RKO (cell line): Measurements from ENCODE around the gene DEFB126.
A peak's percentile ranks its signal among the peaks of the same experiment; 100 is the strongest.
"Not testable (repeated sequence)": the region's sequence is repeated elsewhere in the genome, so short reads cannot be mapped to it uniquely, and the experiment has no call there.

ENCODE experiments used
- DNase-seq: peaks from one replicate; pipeline ENCODE4 v3.0.0-alpha.2; 2016; ENCODE audit warnings: low spot score

The DEFB126 gene, protein sequence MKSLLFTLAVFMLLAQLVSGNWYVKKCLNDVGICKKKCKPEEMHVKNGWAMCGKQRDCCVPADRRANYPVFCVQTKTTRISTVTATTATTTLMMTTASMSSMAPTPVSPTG

DNA sequence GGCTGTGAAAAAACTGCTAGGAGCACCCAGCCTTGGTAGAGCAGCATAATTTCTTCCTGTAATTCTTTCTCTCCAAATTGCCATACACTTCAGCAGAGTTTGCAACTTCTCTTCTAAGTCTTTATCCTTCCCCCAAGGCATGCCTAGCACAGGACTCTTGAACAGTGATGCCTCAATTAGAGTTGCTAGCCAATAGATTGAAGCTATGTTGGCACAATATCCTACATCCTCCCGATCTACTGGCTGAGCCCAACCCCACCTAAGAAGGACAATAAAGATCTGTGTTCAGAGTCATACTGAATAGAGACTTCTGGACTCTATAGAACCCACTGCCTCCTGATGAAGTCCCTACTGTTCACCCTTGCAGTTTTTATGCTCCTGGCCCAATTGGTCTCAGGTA, at the start of gene DEFB126:
Gene DEFB126, plus strand, starts transcription at position 301 of the 400 bp plus-strand sequence. Its CDS starts 39 bp downstream, at position 340.
- DNase-seq = no peak

DNA sequence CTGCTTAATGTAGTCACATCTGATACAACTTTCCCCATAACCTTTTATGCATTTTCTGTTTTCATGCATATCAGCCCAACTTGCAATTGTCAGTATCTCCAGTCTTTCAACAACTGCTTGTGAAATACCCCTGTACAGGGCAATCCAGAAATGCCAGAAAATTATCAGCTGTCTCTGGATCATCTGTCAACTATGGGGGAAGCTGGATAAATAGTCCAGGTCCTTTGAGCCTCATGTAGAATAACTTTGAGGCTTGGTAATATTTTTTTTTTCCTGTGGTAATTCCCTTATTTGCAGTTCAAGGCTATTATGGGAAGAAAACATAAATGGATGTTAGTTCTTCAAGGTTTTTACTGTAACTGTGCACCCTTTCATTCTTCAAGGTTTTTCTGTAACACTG, 48.7 kb upstream of the DEFB126 start:
- DNase-seq = no peak

DNA sequence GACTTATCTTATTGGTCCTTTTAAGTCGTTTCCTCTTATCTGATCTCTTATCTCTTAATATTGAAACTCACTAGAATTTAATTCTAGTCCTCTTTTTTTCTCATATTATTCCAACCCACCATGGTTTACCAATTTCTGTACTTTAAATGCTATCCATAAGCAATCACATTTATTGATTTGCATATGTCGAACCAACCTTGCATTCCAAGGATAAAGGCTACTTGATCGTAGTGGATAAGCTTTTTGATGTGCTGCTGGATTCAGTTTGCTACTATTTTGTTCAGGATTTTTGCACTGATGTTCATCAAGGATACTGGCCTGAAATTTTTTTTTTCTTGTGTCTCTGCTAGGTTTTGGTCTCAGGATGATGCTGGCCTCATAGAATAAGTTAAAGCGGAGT, 47.2 kb upstream of the DEFB126 start:
- DNase-seq = no peak

DNA sequence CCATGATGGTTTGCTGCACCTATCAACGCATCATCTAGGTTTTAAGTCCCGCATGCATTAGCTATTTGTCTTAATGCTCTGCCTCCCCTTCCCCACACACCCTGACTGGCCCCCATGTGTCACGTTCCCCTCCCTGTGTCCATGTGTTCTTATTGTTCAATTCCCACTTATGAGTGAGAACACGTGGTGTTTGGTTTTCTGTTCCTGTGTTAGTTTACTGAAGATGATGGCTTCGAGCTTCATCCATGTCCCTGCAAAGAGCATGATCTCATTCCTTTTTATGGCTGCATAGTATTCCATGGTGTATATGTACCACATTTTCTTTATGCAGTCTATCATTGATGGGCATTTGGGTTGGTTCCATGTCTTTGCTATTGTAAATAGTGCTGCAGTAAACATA, 44.7 kb upstream of the DEFB126 start:
- not testable (repeated sequence) for DNase-seq

DNA sequence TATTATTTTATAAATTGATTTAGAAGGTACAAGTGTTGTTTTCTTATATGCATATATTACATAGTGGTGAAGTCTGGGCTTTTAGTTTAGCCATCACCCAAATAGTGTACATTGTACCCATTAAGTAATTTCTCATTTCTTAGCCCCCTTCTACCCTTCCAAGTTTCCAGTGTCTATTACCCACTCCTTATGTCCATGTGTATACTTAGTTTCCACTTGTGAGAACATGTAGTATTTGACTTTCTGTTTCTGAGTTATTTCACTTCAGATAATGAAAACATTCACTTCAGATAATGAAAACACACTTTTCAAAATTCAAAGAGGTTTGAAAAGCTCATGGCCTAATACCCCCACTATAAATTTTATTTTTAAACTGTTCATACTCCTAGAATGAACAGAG, 40.4 kb upstream of the DEFB126 start:
- DNase-seq = no peak

DNA sequence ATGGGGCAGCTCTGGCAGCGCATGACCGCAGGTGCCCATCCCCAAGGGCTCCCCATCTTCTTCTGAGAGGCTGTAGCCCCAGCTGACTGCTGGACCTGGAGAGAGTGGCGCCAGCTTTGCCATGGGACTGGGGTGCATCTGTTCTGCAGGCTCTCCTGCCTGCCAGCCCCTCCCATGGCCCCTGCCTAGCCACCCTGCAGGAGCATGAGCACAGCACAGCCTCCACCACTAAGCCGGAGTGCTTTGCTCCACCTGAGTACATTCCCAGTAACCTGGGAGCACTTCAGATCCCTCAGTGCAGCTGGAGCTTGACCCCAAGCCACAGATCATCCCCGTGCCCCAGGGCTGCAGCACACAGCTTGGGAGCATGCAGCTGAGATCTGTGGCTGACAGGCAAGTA, 38.9 kb upstream of the DEFB126 start:
- no peak for DNase-seq

DNA sequence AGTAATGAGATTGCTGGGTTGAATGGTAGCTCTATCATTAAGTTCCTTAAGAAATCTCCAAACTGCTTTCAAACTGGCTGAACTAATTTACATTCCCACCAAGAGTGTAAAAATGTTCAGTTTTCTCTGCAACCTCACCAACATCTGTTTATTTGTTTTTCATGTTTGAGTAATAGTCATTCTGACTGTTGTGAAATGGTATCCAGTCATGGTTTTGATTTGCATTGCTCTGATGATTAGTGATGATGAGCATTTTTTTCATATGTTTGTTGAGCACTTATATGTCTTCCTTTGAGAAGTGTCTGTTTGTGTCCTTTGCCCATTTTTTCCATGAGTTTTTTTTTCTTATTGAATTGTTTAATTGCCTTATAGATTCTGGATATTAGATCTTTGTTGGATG, 30.0 kb upstream of the DEFB126 start:
- DNase-seq = no peak

DNA sequence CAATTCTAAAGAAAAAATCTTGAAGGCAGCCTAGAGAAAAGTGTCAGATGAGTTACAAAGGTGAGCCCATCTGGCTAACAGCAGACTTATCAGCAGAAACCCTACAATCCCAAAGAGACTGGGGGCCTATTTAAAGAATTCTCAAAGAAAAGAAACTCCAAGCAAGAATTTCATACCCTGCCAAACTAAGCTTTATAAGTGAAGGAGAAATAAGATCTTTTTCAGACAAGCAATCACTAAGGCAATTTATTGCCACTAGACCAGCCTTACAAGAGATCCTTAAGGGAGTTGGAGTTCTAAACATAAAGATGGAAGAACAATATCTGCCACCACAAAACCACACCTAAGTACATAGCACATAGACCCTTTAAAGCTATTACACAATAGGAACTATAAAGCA, 24.9 kb upstream of the DEFB126 start:
- no peak for DNase-seq

DNA sequence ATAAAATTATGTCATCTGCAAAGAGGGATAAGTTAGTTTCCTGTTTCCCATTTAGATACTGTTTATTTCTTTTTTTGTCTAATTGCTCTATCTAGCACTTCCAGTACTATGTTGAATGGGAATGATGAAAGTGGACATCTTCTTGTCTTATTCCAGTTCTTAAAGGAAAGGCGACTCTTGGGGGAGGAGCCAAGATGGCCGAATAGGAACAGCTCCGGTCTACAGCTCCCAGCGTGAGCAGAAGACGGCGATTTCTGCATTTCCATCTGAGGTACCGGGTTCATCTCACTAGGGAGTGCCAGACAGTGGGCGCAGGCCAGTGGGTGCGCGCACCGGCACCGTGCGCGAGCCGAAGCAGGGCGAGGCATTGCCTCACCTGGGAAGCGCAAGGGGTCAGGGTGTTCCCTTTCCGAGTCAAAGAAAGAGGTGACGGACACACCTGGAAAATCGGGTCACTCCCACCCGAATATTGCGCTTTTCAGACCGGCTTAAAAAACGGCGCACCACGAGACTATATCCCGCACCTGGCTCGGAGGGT, 12.5 kb upstream of the DEFB126 start:
- not testable (repeated sequence) for DNase-seq

DNA sequence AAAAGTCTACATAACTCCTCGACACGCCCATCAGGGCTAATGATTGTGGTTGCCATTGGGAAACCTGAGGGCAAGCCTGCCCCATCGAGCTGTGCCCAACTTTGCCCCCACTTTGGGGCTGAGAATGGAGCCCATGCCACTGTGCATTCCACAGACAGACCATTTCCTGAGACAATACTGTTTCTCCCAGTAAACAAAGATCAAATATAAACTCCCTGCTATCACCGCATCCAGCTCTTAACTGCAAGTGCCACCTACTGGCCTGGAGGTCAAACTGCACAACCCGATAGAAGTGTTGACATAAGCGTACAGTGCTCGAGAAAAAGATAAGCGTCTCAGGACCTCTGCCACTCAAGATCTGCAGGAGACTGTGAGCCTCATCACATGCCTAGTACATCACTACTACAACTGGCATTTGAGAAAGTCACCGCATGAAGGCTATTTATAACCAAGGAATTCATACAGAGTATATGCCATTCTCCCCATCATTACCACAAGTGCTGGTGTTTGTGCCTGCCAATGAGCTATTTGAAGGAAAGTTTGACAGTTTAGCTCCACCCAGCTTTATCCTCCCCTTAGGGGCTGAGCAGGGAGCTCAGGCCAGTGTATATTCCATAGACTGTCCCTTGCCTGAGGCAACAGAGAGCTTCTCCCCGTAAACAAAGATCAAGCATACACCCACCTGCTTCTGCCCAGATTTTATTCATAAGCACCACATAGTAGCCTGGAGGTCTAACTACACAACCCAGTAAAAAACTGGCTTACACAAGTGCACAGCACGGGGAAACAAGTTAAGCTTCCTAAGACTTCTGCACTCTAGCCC, 4.5 kb upstream of the DEFB126 start:
- peak; percentile 72 for DNase-seq

DNA sequence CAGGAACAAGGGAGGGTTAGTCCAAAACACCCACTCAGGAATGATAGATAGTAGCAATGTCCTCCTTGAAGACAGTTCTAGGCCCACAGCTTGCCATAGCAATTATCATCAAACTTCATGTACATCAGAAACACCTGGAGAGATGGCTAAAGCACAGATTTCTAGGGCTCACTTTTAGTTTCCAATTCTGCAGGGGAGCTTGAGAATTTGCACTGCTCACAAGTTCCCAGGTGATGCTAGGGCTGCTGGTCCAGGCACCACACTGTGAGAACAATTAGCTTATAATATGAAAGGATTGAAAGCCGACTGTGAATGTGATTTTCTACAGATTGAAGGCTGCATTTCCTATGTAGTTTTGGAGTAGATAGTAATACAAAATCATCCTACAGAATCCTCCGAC, 3.5 kb downstream of the DEFB126 start:
- no peak for DNase-seq

DNA sequence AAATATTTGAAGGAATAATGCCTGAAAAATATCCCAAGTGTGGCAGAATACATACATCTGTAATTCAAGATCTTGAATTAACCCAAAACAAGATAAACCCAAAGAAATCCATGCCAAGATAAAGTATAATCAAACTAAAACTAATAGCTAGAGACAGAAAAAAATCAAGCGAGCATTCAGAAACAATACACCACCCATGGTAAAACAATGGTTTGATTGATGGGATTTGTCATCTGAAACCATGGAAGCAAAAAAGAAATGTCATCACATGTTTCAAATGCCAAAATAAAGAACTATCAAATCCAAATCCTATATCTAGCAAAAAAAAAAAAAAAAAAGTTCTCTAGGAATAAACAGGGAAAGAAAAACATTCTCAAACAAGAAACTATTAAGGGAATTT, 9.7 kb downstream of the DEFB126 start:
- DNase-seq = no peak

DNA sequence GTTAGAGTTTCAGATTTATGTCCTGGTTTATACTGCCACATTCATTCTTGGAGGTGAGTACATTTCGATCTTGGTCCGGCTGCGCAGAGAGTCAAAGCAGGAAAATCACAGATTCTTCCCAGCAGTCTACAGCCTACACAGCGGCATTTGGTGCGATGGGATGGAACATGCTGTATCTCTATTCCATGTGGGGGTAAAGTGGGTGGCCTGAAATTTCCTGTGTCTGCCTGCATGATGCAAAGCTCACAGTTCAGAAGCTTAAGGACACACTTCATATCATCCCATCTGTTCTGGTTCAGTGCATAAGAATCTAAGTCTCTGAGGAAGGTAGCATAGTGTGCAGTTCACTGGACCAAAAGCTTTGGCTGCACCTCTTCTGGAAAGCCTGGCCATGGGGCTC, 14.8 kb downstream of the DEFB126 start, which contains the start of gene DEFB127:
Gene DEFB127, plus strand, starts transcription at position 301 of the 400 bp plus-strand sequence. Its CDS starts 91 bp downstream, at position 392.
- DNase-seq = no peak

DNA sequence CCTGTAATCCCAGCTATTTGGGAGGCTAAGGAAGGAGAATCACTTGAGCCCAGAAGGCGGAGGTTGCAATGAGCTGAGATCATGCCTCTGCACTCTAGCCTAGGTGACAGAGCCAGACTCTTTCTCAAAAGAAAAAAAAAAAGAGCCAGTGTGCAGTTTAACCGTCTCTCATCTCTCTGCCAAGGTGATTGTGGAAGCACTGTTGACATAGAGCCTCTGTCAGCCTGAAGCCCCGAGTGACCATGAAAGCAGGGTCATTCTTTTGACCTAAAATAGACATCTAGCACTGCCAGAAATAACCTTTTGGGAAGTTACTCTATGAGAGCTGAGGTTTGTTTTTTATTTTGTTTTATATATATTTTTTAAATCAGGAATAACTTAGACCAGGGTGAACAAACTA, 22.2 kb downstream of the DEFB126 start:
- DNase-seq = no peak

DNA sequence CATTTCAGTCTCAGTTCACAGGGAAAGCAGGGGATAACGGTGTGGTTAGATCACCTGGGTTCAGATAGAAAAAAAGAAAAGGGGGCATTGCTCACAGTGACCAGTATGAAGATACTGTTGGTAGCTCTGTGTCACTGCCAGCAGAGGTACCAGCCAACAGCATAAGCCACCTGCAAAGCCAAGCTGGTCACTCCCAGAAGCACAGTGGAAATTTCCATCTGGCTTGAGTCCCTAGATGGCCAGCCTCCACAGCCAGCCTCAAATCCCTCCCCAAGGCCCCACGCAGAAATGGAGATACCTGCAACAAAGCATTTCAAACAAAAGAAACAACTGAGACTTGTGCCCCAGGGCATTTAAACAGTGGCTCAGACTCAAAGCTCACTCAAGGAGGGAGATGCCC, 26.5 kb downstream of the DEFB126 start:
- DNase-seq = no peak

DNA sequence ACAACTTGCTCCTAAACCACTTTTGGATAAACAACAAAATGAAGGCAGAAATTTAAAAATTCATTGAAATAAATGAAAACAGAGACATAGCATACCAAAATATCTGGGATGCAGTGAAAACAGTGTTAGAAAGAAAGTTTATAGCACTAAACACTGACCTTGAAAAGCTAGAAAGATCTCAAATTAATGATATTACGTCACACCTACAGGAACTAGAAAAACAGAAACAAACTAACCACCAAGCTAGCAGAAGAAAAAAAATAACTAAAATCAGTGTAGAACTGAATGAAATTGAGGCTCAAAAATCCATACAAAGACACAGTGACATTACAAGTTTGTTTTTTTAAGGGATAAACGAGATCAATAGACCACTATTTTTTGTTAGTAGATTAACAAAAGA, 41.9 kb downstream of the DEFB126 start:
- no peak for DNase-seq

DNA sequence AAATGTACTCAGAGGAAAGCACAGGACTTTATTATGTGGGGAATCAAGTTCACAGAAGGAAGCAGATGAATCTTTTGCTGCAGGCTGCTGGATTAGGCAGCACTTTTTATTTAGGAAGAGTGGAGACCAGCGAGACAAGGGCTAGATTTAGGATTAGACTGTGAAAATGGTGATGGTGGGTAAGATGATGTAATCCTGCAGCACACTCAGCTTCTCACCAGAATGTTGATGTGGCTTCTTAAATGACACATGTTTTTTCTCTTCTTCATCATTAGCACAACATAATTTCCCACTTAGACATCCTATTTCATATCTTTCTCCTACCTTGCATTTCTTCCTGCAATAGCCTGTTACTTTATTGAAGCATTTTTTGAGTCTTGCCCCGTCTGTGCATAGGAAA, 45.3 kb downstream of the DEFB126 start:
- DNase-seq = no peak

DNA sequence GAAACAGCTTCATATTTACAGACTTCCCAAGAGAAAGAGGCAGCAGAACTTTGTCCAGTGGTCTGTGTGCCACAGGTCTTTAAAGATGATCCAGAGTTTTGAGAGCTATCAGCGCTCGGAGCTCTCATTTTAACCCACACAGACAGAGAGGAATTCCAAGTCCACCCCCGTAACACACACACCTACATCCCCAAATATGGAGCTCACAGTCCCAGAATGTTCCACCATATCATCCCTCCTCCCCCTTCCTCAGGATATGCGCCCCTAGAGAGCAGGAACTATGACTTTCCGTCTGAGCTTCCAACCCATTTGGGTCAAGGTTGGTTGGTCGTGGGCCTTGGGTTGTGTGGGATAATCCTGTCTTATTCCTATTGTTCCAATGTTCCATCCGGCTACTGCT, 47.2 kb downstream of the DEFB126 start, which contains the start of gene DEFB128:
Gene DEFB128, minus strand, starts transcription at position 101 of the 400 bp plus-strand sequence. Its CDS starts 88 bp downstream, at position 13.
- DNase-seq = no peak
